ENCODE data around the gene RAMP3.

The RAMP3 gene

DNA sequence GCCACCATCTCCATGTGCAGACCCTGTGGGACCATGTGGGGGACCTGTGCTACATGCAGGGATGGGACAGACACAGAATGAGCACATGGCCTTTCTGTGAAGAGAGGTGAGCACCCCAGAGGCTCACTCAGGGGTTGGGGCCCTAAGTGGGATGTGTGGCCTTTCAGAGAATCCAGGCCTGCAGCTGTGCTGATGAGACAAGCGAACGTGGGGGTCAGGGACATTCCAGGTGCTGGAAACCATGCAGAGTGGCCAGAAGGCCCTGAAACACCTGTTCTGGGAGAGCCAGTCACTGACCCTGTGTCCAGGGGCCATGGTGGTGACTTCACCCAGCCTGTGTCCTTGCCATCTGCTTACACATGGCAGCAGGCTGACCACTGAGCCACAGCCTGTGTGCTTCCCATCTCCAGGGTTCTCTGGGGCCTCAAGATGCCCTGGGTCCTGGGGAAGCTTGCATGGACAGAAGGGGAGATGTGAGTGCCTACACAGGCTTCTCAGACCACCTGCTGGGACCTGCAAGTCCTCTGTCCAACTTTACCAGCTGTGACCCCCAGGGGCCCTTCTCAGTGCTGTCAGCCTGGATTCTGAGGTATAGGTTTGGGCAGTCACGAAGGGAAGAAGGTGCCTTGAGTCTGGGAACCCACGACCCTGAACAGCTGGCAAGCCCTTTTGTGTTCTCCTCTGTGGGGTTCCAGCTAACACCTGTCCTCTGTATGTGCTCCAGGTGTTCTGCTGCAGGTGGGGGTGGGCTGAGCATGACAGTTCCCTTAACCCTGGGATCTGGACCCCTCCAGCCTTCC lies 17.6 kb downstream of the RAMP3 start:
- in situ Hi-C loops (cut with MboI; ENCODE audit: low sequenced_read_pairs): loop anchor here (25.0 kb wide), 1 partner anchor 687 kb away; the partner anchor contains the start of gene CCDC201

DNA sequence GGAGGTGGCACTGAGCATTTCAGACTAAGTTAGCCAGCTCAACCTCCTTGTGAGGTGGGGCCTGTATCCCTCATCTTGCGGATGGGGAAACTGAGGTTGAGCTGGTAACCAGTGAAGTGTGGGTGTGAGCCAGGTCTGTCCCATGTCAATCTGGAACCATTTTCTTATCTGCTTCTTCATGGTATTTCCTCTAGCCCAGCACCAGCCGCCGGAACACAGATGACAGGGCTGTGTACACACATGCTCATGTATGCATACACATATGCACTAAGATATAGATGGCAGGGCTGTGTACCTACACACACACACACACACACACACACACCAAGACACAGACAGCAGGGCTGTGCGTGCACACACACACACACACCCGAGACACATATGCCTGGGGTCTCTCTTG lies 18.5 kb downstream of the RAMP3 start:
- in situ Hi-C loops (cut with MboI; ENCODE audit: low sequenced_read_pairs): no loop called here

DNA sequence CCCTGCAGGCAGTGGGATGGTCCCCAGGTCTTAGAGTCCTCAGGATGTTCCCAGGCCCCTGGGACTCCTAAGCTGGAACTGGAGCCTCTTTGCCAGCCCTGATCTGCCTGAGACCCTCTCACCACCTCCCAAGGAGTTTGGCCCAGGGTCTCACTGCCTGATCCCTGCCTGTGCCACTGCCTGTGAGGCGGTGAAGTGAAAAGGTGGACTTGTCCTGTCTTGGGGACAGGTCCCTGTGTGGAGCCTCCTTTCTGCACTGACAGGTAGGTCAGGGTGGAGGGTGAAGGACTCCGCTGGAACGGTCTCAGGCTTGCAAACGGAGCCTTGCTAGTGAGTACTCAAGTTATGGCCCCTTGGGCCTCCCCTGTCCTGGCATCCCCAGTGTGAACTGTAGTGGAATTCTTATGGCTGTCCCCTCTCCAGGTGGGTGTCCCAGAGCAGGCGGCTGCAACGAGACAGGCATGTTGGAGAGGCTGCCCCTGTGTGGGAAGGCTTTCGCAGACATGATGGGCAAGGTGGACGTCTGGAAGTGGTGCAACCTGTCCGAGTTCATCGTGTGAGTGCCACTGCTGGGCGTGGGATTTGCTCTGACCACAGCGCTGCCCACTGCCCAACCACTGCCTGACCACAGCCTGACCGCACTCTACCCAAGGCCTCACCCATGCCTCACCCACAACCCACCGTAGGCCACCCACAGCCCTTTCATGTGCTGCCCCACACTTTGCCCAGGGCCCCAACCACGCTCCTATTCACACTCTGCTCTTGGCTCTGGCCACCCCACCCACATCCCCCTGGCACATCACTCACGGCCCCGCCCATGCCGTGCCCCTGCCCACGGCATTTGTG lies 19.5 kb downstream of the RAMP3 start:
- in situ Hi-C loops (cut with MboI; ENCODE audit: low sequenced_read_pairs): no loop called here

DNA sequence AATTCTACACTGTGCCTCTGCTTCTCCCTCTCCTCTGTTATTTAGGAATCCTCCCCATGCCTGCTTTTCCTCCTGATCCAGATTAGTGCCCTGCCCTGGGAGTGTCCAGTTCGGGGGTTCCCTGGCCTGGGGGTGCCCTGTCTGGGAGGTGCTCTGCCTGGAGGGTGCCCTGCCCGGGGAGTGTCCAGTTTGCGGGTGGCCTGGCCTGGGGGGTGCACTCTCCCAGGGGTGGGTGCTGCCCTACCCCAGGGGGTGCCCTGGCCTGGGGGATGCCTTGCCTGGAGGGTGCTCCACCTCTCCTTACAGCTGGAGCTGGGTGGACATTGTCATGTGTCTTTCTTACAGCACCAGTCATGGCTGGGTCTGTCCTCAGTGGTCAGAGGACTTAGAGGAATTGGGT lies 20.2 kb downstream of the RAMP3 start:
- in situ Hi-C loops (cut with MboI; ENCODE audit: low sequenced_read_pairs): no loop called here

DNA sequence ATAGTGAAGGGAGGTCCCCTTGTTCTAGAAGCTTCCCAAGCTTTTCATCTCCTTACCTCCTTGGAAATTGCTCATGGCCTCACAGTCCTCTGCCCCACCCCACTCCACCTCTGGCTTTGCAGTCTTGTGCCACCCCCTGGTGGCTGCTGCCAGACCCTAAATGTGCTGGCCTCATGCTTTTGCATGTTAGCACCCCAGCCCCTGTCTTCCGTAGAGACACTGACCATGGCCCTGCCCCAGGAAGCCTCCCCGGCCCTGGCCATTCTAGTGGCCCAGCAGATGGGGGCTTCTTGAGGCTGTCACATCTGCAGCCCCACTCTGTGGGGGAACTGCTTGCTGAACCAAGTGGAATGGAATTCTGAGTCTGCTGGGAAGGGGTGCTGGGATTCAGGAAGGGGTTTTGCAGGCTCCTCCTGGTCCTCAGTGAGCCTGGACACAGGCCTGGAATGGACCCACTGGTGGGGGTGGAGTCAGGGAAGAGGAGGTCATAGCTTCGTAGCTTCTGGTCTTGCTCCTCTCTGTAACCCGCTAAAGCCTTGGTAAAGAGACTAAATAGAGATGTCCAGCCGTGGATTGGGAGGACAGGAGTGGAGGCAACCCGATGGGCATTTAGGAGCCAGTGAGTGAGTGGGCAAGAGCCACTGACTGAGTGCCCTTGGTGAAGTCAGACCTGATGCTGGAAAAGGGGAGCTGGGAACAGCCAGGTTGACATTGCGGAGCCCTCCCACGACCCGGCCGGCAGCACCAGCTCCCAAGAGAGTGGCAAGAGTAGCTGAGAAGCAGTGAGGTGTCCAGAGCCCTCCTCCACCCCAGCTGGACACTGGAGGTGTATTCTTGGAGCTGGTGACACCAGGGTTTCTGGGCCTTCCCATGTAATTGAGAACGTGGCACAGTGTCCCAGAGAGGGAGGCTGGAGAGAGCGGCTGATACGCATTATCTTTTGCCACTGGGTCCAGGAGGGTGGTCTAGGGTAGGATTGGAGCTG lies 20.9 kb downstream of the RAMP3 start:
- in situ Hi-C loops (cut with MboI; ENCODE audit: low sequenced_read_pairs): no loop called here

DNA sequence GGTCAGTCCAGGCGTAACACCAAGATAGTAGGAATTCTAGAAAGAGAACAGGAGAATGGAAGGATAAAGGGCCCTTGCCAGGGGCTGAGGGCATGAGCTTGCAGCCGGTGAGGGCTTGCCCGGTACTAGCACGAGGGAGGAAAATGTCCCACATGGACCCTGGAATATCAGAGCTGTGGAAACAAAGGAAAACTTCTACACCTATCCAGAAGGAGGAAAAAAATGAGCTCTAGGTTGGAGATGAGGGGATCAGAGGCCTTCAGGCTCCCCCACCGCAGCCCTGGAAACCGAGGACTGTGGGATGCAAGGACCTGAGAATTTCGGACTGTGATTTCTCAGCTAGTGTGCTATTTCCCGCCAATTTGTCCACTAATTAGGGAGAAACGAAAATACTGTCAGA lies 22.1 kb downstream of the RAMP3 start:
- in situ Hi-C loops (cut with MboI; ENCODE audit: low sequenced_read_pairs): no loop called here

DNA sequence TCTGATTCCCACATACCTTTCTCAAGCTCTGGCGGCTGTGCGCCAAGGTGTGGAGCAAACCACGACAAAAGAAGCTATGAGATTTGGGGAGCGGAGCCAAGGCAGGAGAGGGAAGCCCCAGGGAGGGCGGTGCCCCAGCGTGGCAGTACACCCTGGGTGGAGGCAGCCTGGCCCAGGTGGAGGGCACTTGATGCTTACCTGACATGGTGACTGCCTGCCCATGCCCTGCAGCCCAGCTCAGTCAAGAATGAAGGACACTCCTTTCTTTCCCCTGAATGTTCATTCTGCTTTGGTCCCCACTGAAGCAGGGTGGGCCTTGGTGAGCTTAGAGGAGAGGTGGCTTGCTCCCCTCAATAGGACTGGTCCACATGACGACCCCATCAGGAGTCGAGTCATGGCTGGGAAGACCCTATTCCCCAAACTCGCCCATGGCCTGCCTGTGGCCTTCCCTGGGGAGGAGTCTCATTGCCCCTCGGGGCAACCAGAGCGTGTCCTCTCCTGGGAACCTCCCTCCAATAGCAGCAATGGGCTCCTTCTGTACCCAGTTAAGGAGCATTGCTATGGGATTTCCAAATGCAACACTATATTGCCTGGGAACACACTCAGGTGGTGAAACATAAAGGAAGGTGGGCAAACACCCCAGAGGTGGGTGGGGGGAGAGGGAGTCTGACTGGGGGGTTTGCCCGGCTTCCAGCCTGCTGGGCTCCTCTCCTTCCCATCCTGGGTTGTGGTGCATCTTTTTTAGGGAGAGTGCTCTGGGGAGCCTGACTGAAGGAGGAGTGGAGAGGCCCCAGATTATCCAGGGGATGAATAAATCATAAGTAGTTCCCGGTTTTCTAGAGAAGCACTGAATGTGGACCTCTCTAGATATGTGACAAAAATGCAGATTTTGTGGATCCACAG lies 22.7 kb downstream of the RAMP3 start:
- in situ Hi-C loops (cut with MboI; ENCODE audit: low sequenced_read_pairs): no loop called here

DNA sequence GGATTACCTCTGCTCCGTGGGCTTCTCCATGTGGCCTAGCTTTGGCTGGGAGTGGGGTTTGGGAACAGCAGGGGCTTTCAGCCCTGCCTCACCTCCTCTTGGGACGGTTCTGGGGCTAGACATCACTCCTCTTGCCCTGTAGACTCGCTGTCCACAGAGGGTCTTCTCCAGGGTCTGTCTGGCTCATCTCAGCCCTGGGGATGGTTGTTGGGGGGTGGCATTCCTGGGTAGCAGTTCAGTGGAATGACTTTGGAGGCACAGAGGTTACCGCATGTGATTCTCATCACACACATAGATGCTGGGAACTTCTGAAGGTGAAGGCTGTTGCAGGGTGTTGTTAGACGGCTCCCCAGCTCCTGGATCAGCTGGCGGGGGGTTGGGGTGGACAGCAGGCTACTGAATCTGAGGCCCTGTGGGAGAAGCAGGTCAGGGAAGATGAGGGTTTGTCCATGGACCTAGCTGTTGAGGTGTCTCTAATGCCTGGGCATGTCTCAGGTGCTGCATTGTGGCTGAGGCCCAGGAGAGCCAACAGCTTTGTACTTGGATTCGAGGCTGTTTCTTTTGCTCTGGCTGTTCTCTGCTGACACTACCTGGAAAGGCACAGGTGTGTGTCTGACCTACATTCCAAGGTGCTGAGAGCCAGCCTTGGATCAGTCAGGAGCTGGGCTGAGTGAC lies 23.8 kb downstream of the RAMP3 start:
- in situ Hi-C loops (cut with MboI; ENCODE audit: low sequenced_read_pairs): no loop called here

DNA sequence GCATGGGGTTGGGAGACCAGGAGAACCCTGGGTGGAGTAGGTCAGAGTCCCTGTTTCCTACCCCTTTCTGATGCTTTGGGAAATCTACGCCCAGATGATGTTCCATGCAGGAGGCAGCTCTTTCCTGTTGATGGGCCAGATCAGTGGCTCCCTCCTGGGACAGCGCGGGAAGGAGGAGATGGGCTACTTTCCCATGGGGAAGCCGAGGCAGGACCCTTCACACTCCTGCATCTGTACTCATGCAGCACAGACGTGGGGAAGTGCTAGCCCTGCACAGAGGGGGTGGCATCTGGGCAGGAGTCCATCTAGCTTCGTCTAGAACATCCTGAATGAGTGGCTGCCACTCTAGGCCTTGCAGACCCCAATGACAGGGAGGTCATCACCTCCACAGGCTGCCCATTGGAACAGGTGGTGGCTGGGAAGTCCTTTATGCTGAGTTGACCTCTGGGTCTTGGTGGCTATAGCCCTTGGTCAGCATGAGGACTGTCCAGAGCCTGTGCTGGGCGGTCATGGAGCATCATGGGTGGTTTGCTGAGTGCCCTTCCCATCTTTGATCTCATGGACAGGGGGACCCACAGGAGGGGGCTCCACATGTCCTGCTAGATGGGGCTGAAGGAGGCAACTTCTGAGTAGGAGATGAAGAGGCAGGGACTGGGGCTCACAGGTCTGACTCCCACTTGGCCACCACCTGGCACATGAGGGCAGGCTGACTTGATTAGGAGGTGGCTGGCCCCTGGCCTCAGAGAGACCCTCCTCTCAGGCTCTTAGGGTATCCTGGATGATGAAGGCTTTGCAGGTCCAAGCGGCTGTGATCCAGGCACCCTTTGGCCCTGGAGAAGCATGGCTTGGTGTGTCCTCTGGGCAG lies 24.6 kb downstream of the RAMP3 start:
- in situ Hi-C loops (cut with MboI; ENCODE audit: low sequenced_read_pairs): no loop called here

DNA sequence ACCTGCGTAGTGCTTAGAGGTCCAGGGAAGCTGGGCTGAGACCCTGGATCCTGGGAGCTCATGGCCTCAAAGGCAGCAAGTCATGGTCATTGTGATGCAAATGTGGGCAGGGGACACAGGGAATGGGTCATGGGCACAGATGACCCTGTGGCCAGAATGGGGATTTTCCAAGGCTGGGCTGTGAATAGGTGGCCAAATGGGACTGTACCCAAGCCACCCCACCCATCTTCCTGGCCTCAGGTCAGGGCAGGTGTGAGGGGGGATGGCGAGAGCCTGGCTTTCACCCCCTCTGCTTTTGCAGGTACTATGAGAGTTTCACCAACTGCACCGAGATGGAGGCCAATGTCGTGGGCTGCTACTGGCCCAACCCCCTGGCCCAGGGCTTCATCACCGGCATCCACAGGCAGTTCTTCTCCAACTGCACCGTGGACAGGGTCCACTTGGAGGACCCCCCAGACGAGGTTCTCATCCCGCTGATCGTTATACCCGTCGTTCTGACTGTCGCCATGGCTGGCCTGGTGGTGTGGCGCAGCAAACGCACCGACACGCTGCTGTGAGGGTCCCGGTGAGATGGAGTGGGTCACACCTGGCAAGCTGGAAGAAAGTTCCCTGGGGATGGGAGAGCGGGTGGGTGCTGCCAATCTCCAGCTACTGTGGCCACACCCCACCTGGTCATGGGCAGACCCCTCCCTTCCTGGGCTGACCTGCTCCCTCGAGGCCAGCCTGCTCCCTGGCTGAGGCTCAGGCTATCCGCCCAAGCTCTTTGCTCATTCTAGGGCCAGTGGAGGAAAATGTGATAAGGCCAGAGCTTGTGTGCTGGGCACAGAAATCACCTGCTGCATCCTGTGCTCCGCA lies 25.5 kb downstream of the RAMP3 start:
- in situ Hi-C loops (cut with MboI; ENCODE audit: low sequenced_read_pairs): no loop called here

DNA sequence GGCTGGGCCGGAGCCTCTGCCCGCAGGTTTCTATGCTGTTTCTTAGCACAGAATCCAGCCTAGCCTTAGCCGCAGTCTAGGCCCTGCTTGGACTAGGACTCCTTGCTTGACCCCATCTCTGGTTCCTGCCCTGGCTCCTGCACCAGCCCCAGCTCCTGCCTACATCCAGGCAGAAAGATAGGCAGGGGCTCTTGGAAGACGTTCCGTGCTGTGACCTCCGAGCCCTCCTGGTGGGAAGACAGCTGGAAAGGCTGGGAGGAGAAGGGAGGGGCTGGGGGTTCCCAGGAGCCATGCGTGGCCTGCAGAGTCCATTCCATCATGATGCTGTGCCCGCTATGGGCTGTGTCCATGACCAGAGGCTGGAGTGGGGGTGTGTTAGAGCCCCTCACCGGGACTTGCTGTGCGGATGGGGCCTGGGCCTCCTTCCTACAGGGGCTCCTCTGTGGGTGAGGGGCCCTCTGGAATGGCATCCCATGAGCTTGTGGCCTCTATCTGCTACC lies 26.2 kb downstream of the RAMP3 start:
- in situ Hi-C loops (cut with MboI; ENCODE audit: low sequenced_read_pairs): no loop called here

DNA sequence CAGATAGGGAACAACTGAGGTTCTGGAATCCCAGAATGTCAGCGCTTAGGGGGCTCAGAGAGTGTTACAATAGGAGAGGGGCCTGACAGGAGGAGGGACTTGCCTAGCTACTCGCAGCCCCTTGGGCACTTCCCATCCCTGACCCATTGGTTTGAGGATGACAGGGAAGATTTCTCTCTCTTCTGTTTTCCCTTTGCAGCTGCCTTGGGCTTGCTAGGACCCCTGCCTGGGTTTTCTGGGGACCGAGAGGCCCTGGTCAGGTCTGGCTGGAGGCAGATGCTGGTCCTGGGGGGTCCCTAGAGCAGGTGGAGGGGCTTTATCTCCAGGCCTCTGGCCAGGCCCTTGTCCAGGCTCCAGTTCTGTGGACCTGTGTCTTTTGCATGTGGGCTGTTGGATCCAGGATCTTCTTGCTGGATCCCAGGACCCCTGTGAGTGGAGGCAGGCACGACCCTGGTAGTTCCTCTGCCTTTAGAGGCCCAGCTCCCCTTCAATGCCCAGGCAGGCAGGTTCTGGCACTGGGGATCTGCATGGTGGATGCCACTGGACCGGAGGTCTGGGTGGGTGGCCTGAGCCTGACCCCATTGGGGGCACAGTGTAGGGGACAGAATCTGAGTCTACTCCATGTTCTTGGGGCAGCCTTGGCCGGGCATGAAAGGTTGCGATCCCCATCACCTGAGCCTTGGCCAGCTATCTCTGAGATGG lies 26.9 kb downstream of the RAMP3 start:
- in situ Hi-C loops (cut with MboI; ENCODE audit: low sequenced_read_pairs): no loop called here

DNA sequence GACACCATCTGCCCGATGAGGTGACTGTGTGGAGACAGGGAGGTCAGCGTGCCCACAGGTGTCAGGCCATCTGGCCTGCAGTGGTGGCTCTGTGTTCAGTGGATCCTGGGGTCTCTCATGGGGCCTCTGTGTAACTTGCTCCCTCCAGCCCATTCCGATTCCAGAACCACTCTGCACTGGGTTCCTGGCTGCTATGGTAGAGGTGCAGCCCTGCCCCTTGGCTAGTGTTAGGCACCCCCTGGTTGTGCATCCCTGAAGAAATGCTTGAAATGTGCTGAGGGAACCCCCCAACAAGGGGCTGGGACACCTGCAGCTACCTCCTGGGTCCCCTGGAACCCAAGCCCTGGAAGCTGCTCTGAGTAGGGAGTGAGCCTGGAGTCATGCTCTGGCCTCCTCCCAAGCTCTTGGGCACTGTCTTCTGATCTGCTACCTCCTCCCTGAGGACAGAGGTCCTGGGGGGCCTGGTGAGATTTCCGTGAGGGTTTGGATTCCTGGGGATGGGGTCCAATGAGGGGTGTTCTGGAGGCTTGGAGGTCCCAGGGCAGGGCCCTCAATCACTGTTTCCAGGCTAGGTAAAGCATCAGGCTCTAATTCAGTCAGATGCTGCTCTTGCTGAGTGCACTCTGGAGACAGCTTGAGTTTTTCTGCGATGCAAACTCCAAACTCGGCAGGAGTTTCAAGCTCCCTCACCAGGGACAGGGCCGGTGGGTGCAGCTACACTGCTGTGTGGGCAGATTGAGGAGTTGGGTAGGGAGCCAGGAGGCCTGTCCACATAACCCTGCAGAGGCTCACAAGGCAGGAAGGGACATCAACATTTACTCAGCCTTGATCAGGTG lies 27.7 kb downstream of the RAMP3 start:
- in situ Hi-C loops (cut with MboI; ENCODE audit: low sequenced_read_pairs): no loop called here

DNA sequence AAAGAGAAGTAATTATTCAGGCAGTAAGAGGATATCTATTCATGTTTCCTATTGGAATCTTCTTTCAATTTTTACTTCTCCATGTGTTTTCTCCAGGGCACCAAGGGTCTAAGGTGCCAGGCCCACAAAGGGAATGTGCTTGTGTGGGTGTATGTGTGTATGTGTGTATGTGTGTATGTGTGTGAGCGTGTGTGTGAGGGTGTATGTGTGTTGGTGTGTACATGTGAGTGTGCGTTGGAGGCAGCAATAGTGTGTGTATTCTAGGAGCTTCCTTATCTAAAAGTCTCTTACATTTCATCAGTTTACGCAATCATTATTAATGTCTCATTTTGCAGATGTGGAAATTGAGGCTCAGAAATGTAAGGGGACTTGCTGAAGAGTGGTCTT lies 28.3 kb downstream of the RAMP3 start:
- in situ Hi-C loops (cut with MboI; ENCODE audit: low sequenced_read_pairs): no loop called here

DNA sequence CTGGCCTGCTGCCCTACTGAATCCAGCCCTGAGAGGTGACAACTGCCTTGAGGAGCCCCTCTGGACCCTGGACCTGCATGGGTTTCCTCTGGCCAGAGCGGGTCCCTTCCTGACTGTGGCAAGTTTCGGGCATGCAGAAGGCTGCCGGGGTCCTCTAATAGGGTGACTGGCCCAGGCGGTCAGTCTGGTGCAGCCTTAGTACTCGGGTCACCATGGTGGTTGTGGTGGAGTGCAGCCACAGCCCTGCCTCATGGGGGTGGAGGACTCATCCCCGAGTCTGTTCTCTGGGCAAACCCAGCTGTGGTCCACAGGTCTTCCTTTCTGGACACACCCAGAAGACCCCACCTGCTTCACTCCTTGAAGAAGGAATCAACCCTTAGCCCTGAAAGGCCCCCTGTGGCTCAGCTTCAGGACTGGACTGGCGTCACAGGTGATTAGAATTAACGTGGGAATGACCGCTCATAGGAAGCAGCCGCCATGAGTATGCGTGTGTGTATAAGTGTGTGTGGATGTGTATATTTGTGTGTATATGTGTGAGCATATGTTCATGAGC lies 28.7 kb downstream of the RAMP3 start:
- in situ Hi-C loops (cut with MboI; ENCODE audit: low sequenced_read_pairs): no loop called here
